Measurements from ENCODE around the gene PPP6R2.

The PPP6R2 gene

DNA sequence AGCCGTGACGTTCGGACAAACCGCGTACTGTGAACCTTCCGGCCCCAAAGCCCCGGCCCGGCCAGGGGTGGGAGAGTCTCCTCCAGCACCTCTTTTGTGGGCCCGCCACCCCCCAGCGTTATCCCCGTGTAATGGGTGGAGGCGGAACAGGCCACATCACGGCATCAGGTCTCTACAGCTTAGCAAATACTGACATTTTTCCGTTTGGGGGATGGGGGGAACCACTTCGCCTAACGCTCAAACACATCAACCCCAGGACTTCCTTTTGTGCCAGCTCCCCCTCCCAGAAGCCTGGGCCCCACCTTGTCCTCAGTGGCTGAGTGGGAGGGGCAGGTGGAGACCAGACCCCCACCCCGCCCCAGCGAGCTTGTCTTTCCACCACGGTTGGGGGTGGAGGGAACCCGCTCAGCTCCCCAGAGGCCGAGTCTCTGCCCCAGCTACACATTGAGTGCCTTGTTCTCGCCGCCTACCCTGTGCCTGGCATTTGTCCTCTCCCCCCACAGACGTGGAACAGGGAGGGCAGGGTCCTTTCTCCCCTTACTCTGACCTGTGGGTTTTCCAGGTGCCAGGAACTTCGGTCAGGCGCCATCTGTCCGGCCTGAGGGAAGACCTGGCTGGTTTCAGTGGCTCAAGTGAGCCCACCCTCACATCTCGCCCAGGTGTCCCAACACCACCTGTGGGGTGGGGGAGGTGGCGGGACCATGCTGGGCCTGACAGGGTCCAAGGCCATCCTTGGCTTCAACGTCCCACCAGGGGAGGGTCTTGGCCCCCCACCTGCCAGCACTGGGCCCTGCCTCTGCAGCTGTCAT is 102.1 kb downstream of the PPP6R2 start:
- DNase-seq (ENCODE audit: low spot score), result peak; percentile 22

DNA sequence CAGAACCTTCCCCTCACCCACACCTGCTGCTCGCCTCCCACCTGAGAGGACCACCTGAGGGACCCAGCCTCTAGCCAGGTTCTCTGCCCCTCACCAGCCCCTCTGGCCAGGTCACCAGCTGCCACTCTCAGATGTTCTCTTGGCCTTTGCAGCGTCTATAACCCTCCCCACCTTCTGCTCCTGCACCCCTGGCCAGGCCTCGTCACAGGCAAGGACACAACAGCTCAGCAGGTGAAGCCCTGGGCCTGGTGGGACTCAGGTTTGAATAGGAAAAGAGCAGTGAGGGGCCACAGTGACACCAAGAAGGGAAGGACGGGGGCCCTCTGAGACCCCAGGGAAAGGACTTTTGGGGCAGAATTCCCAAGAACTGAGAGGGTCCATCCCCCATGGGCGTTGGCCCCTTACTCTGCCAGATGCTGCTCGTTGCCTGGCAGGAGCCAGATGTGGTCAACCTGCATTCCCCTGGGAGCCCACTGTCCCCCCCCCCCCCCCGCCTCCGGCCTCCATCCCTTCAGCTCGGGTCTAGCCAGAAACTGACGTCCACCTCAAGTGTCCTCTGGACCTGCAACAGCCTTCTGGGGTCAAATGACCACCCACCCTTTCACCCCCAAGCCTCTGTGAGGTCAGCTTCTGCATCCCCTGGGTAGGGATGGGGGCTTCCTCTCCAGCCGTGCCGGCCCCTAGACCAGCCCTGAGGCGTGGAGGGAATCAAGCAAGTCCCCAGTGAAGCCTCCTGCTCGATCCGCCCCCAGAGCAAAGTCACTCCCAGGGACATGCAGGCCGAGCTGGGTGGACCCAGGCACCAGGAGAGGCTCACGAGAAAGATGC is 103.0 kb downstream of the PPP6R2 start:
- DNase-seq (ENCODE audit: low spot score), result no peak

DNA sequence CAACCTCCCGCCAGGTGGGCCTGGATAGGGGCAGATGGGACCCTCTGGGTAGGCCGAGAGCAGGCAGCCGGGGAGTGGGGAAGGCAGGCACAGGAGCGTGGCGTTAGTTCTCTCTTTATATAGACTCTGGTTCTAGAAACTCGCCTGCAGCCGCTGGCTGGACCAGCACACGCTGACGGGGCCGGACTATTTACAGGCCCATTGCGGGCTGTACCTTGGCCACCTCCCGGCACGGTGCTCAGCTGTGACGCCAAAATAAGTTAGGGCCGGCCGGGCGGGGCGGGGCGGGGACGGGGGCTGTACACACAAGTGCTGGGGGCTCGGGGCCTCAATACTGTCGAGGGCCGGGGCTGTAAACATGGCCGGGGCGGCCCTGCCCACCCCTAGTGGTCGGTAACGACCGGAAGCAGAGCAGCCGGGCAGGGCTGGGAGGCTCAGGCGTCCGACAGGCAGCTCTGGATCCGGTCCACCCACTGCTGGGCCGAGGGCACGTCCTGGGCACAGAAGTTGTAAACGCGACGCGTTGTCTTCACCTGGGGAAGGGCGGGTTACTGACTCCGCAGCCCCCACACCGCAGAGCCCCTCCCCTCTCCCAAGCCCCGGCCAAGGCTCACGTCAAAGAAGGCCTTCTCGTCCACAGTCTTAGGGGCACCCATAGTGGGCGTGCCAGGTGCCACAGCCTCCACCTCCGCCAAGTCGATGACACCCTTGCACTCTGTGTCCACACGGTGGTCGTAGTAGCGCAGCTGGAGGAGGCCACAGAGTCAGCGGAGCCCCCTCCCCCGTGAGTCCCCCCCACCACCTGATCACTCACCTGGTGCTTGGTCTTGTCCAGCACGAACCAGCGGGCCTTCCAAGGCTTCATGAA is 103.8 kb downstream of the PPP6R2 start:
- DNase-seq (ENCODE audit: low spot score), result no peak

DNA sequence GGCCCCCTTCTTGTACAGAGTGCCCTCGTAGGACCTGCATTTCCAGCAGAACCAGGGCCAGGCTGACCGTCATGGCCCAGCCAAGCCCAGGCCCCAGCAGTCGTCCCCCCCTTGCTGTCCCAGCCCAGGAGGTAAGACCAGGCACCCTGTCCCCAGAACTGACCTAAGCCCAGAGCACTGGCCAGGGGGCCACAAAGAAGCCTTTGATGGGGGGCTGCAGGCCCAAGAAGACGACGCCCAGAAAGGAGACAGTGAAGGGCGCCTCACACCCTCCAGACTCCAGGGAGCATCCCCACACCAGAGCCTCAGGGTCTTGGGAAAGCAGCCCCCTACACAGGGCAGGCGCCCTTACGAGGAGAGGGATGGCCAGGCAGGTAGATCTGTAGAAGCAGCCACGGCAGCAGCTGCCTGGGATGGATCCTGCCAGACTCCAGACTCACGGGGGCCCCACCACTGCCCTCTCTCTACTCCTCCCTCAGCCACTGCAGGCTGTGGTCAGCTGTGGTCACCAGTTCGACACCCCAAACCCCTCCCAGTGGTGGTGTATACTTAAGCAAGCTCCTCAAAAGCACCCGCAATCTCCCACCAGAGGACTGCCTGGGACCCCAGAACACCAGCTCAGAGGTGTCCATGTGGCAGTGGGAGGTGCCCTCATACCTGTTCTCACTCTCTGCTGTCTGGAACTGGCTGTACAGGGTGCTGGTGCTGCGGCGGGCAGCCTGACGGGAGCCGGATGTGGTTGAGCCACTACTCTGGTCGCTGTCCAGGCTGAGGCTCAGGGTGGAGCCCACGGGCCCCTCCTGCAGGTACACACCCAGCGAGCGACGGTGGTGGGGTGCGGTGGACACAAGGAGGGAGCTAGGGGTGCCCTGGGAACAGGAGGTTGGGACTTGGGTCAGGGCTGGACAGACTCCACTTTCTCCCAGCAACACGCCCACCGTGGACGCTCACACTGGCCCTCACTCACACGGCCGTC is 104.7 kb downstream of the PPP6R2 start:
- no peak for DNase-seq (ENCODE audit: low spot score)

DNA sequence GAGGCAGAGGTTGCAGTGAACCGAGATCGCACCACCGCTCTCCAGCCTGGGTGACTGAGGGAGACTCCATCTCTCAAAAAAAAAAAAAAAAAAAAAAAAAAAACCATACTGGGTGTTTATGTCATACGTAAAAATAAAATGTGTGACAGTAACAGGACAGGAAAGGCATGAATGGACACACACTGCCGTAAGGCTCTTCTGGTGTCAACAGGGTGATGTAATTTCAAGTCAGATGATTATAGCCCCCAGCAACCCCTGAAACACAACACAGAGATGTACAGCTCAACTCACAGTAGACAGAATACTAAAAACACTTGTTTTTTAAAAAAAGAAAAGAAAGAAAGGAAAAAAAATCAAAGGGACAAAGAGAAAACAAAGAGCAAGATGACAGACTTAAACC is 109.5 kb downstream of the PPP6R2 start:
- no peak for DNase-seq (ENCODE audit: low spot score)

DNA sequence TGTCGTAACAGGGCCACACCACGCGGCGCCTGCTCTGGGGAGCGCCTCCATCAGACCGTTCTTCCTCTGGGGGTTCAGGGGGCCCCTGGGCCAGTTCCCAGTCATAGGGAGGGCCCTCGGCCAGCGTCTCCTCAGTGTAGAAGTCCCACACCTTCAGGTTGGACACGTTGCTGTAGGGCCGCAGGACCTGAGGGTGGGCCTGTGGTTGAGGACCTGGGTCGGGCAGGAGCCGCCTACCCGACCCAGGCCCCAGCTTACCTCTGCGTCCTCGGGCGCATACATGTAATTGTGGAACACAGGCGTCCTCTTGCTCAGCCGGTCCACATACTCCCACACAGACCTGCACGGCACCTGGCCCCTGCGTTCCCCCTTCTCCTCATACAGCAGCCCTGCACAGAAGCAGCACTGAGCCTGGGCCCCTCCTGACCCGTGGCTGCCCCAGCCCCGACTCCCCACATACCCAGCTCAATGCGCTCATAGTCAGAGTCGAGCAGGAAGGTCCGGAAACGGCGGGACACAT is 111.5 kb downstream of the PPP6R2 start:
- no peak for DNase-seq (ENCODE audit: low spot score)

DNA sequence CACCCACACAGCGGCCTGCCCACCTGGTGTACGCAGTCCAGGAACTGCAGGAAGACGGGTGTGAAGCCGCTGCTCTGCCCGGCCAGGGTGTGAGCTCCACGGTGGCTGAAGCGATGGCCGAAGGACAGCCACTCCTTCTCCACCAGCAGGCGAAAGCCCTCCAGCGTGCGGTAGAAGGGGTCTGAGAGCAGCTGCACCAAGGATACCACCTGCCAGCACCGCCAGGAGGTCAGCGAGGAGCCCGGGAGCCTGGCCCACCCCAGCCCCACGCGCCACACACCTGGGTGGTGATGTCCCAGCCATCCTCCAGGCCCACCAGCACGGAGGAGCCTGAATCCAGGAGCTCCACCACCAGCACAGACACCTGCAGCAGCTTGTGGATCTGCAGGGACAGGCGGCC is 112.1 kb downstream of the PPP6R2 start:
- DNase-seq (ENCODE audit: low spot score), result no peak

DNA sequence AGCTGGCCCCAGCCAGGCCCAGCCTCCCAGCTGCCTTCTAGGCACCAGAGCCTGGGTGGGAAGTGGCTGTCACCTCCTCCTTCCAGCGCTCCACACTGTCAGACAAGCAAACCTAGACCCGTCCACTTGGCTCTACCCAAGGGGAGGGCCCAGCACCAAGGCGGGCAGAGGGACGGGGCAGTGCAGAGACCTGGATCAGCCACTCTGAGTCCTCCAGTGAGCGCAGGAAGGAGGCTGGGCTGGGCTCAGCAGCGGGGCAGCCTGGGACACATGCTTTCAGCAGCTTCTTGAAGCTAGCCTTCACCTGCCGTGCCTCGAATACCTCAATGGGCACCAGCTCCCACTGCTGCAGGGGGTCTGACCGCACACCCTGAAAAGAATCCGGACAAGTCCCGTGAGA is 112.9 kb downstream of the PPP6R2 start:
- no peak for DNase-seq (ENCODE audit: low spot score)

DNA sequence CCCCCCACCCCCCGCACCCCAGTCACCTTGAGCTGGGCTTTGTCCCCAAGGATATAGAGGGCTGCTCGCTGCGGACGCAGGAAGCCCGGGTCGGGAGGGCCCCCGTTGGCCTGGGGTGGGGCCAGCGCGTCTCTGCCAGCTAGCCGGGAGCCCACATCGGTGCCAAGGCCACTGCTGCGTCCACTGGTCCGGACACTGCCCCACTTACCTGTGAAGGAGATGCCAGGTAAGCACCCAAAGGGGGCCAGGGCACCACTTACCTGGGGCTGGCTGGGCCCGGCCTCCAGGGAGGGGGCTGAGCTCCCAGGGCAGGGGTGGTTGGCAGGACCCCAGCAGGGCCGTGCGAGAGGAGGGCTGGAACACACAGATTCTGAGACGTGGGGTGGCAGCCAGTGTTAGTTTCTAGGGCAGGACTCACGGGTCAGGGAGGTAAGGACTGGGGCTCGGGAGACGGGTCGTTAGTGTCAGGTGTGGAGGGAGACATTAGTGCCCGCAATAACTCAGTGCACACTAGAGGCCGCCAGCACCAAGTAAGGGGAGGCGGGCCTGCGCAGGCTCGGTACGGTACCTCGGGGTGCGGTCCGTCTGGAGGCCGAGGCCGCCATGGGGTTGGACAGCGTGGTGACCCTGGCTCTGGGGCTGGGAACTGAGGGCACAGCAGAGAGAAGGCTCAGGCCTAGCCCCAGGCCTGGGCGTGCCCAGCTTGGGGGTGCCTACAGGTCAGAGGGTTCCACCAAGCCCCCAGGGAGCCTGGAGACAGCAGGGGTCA is 113.5 kb downstream of the PPP6R2 start:
- DNase-seq (ENCODE audit: low spot score), result no peak

DNA sequence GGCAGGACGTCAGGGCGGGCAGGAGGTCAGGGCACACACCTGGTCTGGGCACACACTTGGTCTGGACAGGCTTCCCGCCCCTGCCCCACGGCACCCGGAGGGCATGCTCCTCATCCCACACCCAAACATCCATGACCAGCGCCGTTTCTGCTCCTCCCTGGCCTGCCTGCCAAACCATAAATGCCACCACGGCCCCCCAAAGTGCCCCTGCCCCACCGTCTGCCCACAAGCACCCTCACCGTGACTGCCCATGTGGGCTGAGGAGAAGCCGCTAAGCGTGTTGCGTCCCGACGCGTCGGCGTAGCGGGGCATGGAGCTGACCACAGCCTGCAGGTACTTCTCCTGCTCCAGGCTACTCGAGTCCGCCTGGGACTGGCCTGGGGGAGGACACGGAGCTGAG is 115.9 kb downstream of the PPP6R2 start:
- DNase-seq (ENCODE audit: low spot score), result no peak

DNA sequence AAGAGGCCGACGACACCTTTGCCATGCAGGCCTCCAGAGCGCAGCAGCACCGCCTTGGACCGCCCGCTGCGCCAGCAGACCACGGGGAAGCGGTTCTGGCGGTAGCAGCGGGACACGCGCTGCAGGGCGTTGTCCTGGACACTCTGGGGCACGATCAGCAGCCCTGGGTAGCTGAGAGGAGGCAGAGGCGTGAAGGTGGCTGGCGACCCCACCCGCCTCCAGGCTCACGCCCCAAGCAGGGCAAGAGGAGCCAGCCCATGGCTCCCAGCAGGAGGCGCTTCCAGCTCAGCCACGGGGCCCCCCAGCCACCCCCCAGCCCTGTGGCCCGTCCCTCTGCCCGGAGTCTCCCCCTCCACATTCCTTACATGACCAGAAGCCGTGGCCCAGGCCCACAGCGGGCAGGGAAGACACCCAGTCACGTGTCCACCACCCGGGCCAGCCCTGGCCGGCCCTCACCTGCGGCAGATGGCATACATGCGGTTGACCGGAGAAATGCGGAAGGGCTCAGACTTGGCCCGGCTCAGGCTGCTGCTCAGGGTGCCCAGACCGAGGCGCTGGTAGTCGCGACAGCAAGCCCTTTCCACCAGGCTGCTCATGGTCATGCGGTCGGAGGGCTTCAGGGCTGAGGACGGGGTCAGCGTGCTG is 116.5 kb downstream of the PPP6R2 start:
- DNase-seq (ENCODE audit: low spot score), result no peak

DNA sequence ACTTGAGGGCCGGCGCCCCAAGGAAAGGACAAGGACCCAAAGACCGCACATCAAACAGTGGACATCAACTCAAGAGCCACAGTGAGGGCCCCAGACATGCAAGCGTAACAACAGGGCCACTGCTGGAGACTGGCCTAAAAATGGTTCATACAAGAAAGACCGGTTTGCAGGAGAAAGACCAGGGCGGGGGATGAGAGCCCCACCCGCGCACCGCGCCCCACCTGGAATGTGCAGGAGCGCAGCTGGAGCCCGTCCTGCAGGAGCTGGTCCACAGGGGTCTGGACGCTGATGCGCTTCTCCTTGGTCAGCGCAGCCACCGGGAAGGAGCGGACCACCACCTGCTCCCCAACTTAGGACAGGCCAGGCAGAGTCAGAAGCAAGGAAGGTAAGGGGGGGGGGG is 117.8 kb downstream of the PPP6R2 start:
- no peak for DNase-seq (ENCODE audit: low spot score)

DNA sequence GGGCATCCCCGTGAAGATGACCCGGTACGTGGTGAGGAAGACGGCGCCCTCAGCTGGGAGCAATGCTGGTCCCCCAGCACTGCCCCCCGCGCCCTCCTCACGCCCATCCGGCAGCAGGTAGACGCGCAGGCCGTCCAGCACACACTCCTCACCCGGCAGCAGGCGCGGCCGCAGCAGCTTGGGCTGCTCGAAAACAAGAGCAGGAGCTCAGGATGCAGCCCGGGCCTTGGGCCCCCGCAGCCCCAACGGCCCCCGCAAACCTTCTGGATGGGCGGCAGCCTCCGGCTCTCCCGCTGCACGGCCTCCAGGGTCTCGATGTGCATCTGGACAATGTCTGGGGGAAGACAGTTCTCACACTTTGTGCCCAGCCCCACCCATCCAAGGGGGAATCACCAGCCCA is 118.4 kb downstream of the PPP6R2 start:
- no peak for DNase-seq (ENCODE audit: low spot score)

DNA sequence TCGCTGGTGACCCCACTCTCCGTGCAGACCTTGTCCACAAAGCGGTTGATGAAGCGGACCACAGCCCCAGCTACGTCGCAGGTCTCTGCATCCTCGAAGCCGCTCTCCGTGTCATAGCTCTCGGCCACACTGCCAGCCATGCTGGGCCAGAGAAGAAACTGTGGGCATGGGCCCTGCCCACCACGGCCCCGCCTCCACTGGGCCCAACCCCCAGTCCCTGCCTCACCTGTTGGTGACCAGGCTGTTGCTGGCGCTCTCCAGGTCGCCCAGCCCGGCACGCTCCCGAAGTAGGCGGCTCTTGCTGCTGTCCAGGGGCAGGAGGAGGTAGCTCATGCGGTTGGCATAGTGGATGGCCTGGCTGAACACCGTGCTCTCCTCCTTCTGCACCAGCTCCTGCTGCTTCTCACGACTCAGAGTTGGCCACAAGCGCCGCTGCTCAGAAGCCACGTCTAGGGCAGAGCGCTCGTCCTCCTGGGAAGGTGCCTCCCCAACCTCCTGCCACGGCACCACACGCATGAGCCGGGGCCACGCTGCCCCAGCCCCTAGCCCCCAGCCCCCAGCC is 118.9 kb downstream of the PPP6R2 start:
- no peak for DNase-seq (ENCODE audit: low spot score)

DNA sequence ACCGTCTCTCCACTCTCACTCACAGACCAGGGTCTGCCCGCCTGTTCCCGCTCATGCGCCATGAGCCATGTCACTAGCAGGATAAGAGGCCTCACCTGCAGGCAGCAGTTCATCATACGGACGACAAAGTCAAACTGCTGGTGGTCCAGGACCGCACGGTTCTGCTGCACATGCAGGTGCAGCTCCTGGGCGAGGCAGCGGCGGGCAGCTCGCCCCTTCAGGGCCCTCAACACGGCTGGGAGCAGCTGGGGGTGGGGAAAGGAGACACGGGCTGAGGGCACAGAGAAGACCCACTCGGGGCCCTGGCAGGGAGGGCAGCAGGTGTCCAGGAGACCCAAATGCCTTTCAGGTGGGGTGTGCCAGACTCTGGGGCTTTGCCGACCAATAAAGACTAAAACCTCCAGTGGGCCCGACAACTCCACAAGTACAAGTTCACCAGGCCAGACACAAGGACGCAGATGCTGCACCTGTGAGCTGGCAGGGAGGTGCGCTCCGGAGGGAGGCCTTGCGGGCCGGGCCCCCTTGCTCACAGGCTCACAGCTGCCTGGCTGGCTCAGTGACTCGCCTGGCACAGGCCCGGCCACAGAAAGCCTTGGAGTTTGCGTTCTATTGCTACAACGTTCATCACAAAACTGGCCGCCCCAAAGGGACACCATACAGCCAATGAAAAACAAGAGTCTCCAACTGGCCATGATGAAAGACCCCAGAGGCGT is 120.2 kb downstream of the PPP6R2 start:
- DNase-seq (ENCODE audit: low spot score), result no peak

DNA sequence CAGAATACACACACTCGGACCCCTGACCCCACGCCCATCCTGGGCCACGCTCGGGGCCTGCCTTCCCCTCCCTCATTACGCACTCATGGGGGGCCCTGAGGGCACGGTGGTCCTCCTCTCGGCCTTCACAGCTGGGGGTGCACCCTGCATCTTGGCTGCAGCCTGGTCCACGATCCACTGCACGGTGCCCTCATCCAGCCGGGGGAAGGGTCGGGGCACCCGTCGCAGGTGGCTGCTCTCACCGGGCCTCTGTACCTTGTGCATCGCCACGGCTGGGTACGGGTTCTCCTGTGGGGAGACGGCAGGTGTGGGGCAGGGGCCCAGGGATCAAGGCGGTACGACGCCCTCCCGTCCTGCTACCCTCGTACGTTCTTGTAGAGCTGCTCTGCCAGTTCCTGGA is 121.3 kb downstream of the PPP6R2 start:
- no peak for DNase-seq (ENCODE audit: low spot score)

DNA sequence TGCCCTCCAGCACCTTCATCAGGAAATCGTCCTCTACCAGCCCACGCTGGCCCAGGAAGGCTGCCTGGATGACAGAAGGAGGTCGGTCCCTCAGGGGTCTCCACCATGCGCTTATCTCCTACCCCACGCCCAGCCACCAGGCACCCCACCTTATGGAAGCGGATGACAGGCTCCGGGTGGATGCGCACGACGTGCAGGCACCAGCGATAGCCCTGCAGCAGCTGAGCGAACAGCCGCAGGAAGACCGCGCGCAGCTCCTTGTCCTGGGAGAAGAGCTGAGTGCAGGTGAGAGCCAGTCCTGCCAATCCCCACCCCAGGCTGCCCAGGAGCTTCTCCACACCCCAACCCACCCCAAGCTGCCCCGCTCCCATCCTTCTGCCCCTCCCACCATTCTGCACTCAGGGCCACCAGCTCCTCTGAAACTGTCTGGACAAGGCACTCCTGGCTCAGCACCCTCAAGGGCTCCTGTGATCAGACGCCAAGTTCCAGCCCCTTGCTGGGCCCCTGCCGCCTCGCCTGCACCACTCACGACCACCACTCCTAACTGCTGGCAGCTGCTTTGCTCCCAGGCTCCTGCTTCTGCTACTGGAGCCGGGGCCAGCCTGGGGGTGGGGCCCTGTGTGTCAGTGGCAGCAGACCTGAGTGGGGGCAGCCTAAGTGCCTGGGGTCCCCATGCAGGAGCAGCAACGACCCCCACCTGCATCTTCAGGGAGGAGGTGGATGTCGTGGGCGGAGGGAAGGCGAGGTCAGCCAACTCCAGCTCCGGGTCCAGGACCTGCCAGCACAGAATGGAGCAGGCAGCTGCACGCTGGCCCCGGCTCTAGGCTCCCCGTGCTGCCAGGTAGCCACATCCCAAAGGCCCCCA is 122.2 kb downstream of the PPP6R2 start:
- DNase-seq (ENCODE audit: low spot score), result no peak

DNA sequence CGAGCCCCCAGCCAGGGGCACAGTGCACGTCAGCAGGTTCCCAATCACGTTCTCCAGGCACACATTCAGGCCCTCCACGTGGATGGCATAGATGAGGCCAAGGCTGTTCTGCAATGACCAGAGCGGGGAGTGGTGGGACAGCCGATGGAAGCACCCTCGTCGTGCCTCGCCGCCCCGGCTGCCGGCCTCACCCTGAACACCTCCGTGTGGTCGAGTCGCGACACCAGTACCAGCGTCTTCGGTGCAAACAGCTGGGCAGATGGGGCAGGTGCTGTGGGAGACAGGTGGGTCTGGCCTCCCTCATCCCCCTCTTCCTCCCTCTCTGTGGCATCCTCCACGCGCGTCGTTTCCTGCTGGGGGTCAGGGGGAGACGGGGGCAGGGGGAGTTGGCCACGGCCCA is 124.2 kb downstream of the PPP6R2 start:
- DNase-seq (ENCODE audit: low spot score), result no peak

Data from CD4-positive, alpha-beta T cell treated with Interleukin-6 at 100 ng/mL for 8 hours (primary cell).